HepG2 (cell line): ENCODE results near the gene TRMT2A. TPM values are rescaled to one million over a fixed set of nuclear protein-coding genes. Genes with fewer than 3 reads are reported as not detected.

ENCODE experiments used
- AGO2 ChIP-seq: fragments of 200-400 bp; formaldehyde crosslinking; optimal IDR thresholded peaks from 2 replicates; pipeline ENCODE3; 2017; ENCODE audit warnings: mild to moderate bottlenecking, low read depth, low read length, moderate library complexity
- ARID4A ChIP-seq: sonication (generic); formaldehyde crosslinking; IDR thresholded peaks from 2 replicates; pipeline ENCODE4 v1.5.0; 2020; ENCODE audit warnings: mild to moderate bottlenecking, missing genetic modification reagents, borderline replicate concordance
- CEBPB ChIP-seq: IDR thresholded peaks from 2 replicates; pipeline ENCODE4 v1.6.1; 2011; ENCODE audit warnings: low read depth, low read length, improper control_type of control experiment, borderline replicate concordance
- DRAP1 ChIP-seq: IDR thresholded peaks from 2 replicates; pipeline ENCODE4 v1.6.1; 2016; ENCODE audit warnings: missing genetic modification reagents, missing compliant biosample characterization
- GLI4 ChIP-seq: sonication (generic); formaldehyde crosslinking; IDR thresholded peaks from 2 replicates; pipeline ENCODE4 v1.5.1; 2020; ENCODE audit warnings: missing genetic modification reagents, mild to moderate bottlenecking, moderate library complexity, borderline replicate concordance
- JUN ChIP-seq: sonication (generic); formaldehyde crosslinking; IDR thresholded peaks from 2 replicates; pipeline ENCODE4 v1.4.0; 2020; ENCODE audit warnings: mild to moderate bottlenecking, missing genetic modification reagents
- MED8 ChIP-seq: sonication (generic); formaldehyde crosslinking; IDR thresholded peaks from 2 replicates; pipeline ENCODE4 v1.8.1; 2023; ENCODE audit warnings: mild to moderate bottlenecking, missing genetic modification reagents; ENCODE audit not compliant: insufficient replicate concordance
- MEF2D ChIP-seq: sonication (generic); formaldehyde crosslinking; IDR thresholded peaks from 2 replicates; pipeline ENCODE4 v1.5.1; 2020; ENCODE audit warnings: mild to moderate bottlenecking, missing genetic modification reagents
- MEIS1 ChIP-seq: sonication (generic); formaldehyde crosslinking; IDR thresholded peaks from 2 replicates; pipeline ENCODE4 v1.9.0; 2021; ENCODE audit warnings: mild to moderate bottlenecking, missing genetic modification reagents, moderate library complexity, borderline replicate concordance
- NFE2L2 ChIP-seq: fragments of 150-350 bp; IDR thresholded peaks from 2 replicates; pipeline ENCODE4 v1.6.1; 2014; ENCODE audit warnings: low read length
- PCBP1 ChIP-seq: fragments of 200-400 bp; formaldehyde crosslinking; IDR thresholded peaks from 2 replicates; pipeline ENCODE4 v1.6.1; 2017; ENCODE audit warnings: mild to moderate bottlenecking, low read depth, low read length, borderline replicate concordance
- POGZ ChIP-seq: sonication (generic); formaldehyde crosslinking; IDR thresholded peaks from 2 replicates; pipeline ENCODE4 v1.4.0; 2020; ENCODE audit warnings: mild to moderate bottlenecking, missing genetic modification reagents
- RNF2 ChIP-seq: fragments of 450-650 bp; conservative IDR thresholded peaks from 2 replicates; pipeline ENCODE4 v1.6.1; 2016; ENCODE audit warnings: low read depth
- SETDB1 ChIP-seq: sonication (generic); formaldehyde crosslinking; IDR thresholded peaks from 2 replicates; pipeline ENCODE4 v1.5.1; 2020; ENCODE audit warnings: missing genetic modification reagents, mild to moderate bottlenecking, borderline replicate concordance
- SMAD3 ChIP-seq: sonication (generic); formaldehyde crosslinking; IDR thresholded peaks from 2 replicates; pipeline ENCODE4 v1.4.0; 2020; ENCODE audit warnings: missing genetic modification reagents
- SOX13 ChIP-seq, 3 experiments: fragments of 450-650 bp in 1 of 3; sonication (generic) in 1 of 3; formaldehyde crosslinking in 1 of 3; IDR thresholded peaks in 2 of 3; conservative IDR thresholded peaks in 1 of 3; 2 replicates each; pipeline versions ENCODE4 v1.5.0 to v1.6.1; 2016 to 2020; ENCODE audit warnings: antibody characterized with exemption in 1 of 3, mild to moderate bottlenecking in 1 of 3, missing compliant biosample characterization in 1 of 3, missing genetic modification reagents in 1 of 3, moderate library complexity in 1 of 3
- SP4 ChIP-seq: sonication (generic); formaldehyde crosslinking; IDR thresholded peaks from 2 replicates; pipeline ENCODE4 v1.8.1; 2023; ENCODE audit warnings: mild to moderate bottlenecking, missing genetic modification reagents
- TEAD2 ChIP-seq: sonication (generic); formaldehyde crosslinking; IDR thresholded peaks from 2 replicates; pipeline ENCODE4 v1.9.0; 2021; ENCODE audit warnings: missing genetic modification reagents
- TEF ChIP-seq: sonication (generic); formaldehyde crosslinking; IDR thresholded peaks from 2 replicates; pipeline ENCODE4 v1.5.0; 2020; ENCODE audit warnings: missing genetic modification reagents
- ZKSCAN8 ChIP-seq: IDR thresholded peaks from 2 replicates; pipeline ENCODE4 v1.6.1; 2016; ENCODE audit warnings: borderline replicate concordance, missing genetic modification reagents, missing compliant biosample characterization
- ZMYM3 ChIP-seq: sonication (generic); formaldehyde crosslinking; IDR thresholded peaks from 2 replicates; pipeline ENCODE4 v1.5.1; 2020; ENCODE audit warnings: mild to moderate bottlenecking, missing genetic modification reagents
- ZNF121 ChIP-seq: sonication (generic); formaldehyde crosslinking; IDR thresholded peaks from 2 replicates; pipeline ENCODE4 v1.5.0; 2020; ENCODE audit warnings: mild to moderate bottlenecking, missing genetic modification reagents
- ZNF382 ChIP-seq: sonication (generic); formaldehyde crosslinking; IDR thresholded peaks from 2 replicates; pipeline ENCODE4 v1.5.0; 2020; ENCODE audit warnings: missing genetic modification reagents, mild to moderate bottlenecking, borderline replicate concordance
- ZNF749 ChIP-seq: sonication (generic); formaldehyde crosslinking; IDR thresholded peaks from 2 replicates; pipeline ENCODE4 v1.8.0; 2022; ENCODE audit warnings: mild to moderate bottlenecking, missing genetic modification reagents, moderate library complexity, borderline replicate concordance
- ZSCAN20 ChIP-seq: sonication (generic); formaldehyde crosslinking; IDR thresholded peaks from 2 replicates; pipeline ENCODE4 v1.4.0; 2020; ENCODE audit warnings: missing genetic modification reagents, mild to moderate bottlenecking, borderline replicate concordance
- polyA plus RNA-seq, 8 experiments: library from polyadenylated mRNA; depleted of rRNA in 3 of 8; stranded (reverse) in 7 of 8; unstranded in 1 of 8; fragments of >200 nt; fragmentation: Illumina TruSeq in 4 of 8; extraction: Trizol in 4 of 8; gene quantifications; 2 replicates each; pipeline versions ENCODE4 v1.2.1 to v1.2.3, GENCODE V29; 2011 to 2016; ENCODE audit warnings: low read depth in 4 of 8, missing spikeins in 1 of 8, mixed read lengths in 1 of 8; ENCODE audit not compliant: insufficient read depth in 1 of 8
- total RNA-seq, 5 experiments: library from RNA; depleted of rRNA; stranded (reverse); fragments of >200 nt; fragmentation: Illumina TruSeq; extraction: Trizol; gene quantifications; 2 replicates each; pipeline ENCODE4 v1.2.3, GENCODE V29; 2016; ENCODE audit warnings: low read depth in 1 of 5

TRMT2A gene
- total and polyA plus RNA-seq, 2 of the 13 experiments (the other 11 are each of a cell fraction or from before 2014, with no cell fraction given): 24.0 to 30.3 TPM

GRCh38 chr22:20079745-20080444 lies 37.1 kb downstream of the TRMT2A start, which contains the start of gene DGCR8 (continued):
- TF ChIP-seq SMAD3 (CRISPR knock-in tag) (peak; percentile 57; the same call in 1 of the 2 replicates), JUN (no peak), PCBP1 (no peak), MED8 (CRISPR knock-in tag) (peak; percentile 52), ZNF749 (peak; percentile 92), MEF2D (CRISPR knock-in tag) (no peak), ARID4A (CRISPR knock-in tag) (peak; percentile 82), TEF (CRISPR knock-in tag) (0 out of 2 replicates have a peak, but pooled peaks have one; percentile 38), SP4 (peak; percentile 65), DRAP1 (CRISPR knock-in tag) (peak; percentile 77; the same call in 1 of the 2 replicates), ZNF382 (no peak), AGO2 (no peak), ZMYM3 (CRISPR knock-in tag) (0 out of 2 replicates have a peak, but pooled peaks have one; percentile 13), ZNF121 (peak; percentile 95), CEBPB (peak; percentile 61; the same call in 1 of the 2 replicates), NFE2L2 (no peak), SOX13 (IDR thresholded peaks at IDR 0.05) (no peak), SOX13 (CRISPR knock-in tag; conservative IDR thresholded peaks at IDR 0.05 in 1 of 2, IDR thresholded peaks at IDR 0.05 in 1 of 2) (peak in 1 of 2 experiments; percentile 63; a peak in 1 of 4 replicates), TEAD2 (CRISPR knock-in tag) (peak; percentile 51; the same call in 1 of the 2 replicates), SETDB1 (CRISPR knock-in tag) (no peak), ZKSCAN8 (CRISPR knock-in tag) (peak; percentile 76; the same call in 1 of the 2 replicates), ZSCAN20 (no peak), MEIS1 (no peak), GLI4 (no peak; the same call in 1 of the 2 replicates), RNF2 (peak; percentile 95), POGZ (CRISPR knock-in tag) (peak; percentile 81)
